AG09309 (cell line): ENCODE measurements around the gene PODXL2.

Source experiments
- DNase-seq: peaks from one replicate; pipeline ENCODE4 v3.0.0-alpha.2; 2010; ENCODE audit warnings: low read depth
- H3K4me3 ChIP-seq: 2 replicates; pipeline ENCODE4 v1.5.1; 2011; ENCODE audit warnings: mild to moderate bottlenecking, low read depth, low read length, moderate library complexity; ENCODE audit not compliant: control insufficient read depth
- TF ChIP-seq, protein P1 (sequence below): IDR thresholded peaks from 2 replicates; pipeline ENCODE4 v1.5.1; 2011; ENCODE audit warnings: mild to moderate bottlenecking, low read depth, low read length, inconsistent platforms; ENCODE audit not compliant: insufficient read depth, control insufficient read depth; ENCODE audit errors: missing control alignments

PODXL2 gene

DNA sequence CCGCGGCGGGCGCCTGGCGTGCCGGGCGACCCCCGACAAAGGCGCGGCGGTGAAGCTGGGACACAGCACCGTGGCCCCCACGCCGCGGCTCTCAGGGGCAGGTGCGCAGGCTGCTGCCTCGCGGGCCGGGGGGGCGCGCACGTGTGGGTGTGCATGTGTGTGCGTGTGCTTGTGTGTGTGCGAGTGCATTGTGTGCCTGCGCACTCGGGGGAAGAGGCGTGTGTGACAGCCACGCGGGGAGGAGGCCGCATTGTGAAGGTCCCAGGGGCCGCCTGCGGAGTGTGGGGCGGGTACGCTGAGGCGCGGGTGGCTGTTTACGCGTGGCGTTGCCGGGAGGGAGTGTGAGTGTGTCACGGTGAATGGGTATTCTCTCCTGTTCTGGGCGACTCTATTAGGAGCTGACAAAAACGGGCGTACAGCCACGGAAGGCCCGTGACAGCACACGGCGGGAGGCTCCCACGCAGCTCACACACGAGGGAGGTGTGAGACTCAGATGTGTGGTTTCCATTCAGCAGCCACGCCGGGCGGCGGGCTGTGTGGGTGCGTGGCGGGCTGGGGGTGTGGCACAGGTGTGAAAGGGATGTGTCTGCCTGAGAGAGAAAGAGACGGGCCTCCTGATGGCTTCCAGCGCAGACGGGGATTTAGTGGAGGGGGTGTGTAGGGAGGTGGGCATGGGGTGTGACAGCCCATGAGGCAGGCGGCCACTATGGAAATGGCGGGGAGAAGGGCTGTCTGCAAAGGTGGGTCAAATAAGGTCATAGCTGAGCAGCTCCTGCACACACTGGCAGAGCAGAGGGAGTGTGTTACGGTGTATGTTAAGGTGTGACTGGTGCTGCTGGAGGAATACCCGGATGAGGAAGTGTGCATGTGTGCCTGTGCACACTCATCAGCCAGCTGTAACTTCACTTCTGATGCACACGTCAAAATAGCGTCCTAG lies 750 bp downstream of the PODXL2 start:
- peak overlapping the region; percentile 37 for H3K4me3 ChIP-seq
- TF ChIP-seq, protein P1, sequence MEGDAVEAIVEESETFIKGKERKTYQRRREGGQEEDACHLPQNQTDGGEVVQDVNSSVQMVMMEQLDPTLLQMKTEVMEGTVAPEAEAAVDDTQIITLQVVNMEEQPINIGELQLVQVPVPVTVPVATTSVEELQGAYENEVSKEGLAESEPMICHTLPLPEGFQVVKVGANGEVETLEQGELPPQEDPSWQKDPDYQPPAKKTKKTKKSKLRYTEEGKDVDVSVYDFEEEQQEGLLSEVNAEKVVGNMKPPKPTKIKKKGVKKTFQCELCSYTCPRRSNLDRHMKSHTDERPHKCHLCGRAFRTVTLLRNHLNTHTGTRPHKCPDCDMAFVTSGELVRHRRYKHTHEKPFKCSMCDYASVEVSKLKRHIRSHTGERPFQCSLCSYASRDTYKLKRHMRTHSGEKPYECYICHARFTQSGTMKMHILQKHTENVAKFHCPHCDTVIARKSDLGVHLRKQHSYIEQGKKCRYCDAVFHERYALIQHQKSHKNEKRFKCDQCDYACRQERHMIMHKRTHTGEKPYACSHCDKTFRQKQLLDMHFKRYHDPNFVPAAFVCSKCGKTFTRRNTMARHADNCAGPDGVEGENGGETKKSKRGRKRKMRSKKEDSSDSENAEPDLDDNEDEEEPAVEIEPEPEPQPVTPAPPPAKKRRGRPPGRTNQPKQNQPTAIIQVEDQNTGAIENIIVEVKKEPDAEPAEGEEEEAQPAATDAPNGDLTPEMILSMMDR: no peak
- no peak for DNase-seq

DNA sequence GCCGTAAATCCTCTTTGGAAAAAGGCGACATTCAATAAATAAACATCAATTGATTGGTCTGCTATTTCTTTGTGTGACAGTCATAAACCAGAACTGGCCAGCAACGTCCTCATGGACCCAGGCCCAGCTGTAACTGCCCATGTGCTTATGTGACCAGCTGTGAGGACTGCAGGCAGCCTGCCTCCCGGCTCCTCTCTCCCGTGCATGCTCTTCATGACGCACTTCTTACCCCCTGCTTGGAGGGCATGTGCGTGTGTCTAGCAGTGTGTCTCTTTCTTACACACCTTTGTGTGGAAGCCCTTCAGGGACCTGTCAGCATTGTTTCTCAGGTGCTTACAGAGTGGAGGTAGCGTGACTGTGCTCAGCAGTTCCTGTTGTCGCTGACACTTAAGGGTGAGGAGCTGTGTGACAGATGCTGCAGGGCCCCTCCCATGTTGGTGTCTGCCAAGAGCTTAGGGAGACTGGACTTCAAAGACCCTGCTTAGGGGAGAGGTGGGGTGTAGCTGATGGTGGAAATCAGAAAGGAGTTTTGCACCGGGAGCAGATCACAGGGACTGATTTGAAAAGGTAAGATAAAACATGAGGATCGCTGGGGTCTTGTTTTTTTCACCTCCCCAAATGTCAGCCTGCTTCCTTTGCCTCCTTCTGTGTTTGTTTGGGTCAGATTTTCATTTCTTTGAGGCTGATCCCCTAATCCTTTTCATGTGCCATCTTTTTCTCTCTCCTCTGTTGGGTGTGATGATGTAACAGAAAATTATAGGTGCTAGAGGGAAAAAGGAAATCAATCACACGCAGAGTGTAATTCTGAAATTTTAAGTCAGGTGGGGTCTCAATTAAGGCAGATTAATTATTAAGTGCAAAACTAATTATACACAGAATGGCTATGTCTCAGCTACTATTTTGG lies 2.1 kb downstream of the PODXL2 start:
- H3K4me3 ChIP-seq: no peak overlapping the region
- no peak for DNase-seq
- TF ChIP-seq, protein P1: no peak

- no peak overlapping the region for H3K4me3 ChIP-seq
- no peak for DNase-seq
- TF ChIP-seq, protein P1: no peak
Observed at GRCh38 chr3:127632035-127632820, 3.2 kb downstream of the PODXL2 start.

DNA sequence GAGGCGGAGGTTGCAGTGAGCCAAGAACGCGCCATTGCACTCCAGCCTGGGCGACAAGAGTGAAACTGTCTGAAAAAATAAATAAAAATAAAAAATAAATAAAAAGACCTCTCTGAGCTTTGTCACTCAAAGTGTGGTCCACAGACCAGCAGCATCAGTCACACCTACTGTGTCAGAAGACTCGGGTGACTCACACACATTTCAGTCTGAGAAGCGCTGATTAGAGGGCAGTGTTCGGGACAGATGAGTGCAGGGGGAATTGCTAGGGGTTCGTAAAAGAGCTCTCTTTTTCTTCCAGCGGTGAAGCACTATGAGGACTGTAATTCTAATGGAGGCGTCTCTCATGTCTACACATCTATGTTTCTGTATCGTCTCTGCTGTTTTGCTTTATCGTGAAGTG lies 5.7 kb downstream of the PODXL2 start:
- no peak for DNase-seq
- H3K4me3 ChIP-seq: no peak overlapping the region
- TF ChIP-seq, protein P1: no peak

GRCh38 chr3:127637546-127637945 lies 8.6 kb downstream of the PODXL2 start:
- TF ChIP-seq, protein P1: no peak
- DNase-seq: no peak
- H3K4me3 ChIP-seq: no peak overlapping the region

DNA sequence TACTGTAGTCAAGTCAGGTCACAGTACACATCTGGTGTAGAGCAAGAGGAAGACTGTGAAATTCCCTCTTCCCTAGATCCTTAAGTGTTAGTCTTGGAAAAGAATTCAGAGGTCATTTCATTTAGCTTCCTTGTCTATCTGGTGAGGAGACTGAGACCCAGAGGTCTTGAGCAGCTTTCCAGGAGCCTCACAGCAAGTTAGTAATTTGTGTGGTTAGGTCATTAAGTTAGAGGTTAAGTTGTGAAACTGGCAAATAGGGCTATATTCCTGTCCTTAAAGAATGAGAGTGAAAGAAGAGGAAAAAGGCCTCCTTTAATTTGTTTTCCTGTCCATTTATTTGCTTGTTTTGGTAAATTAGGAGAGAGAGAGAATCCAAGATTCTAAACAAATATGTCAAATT lies 9.0 kb downstream of the PODXL2 start:
- TF ChIP-seq, protein P1: no peak
- DNase-seq: no peak

More for the DNA sequence above, 9.0 kb downstream of the PODXL2 start:
- H3K4me3 ChIP-seq: no peak overlapping the region
